ENCODE data around the gene TMEM116.

- TF ChIP-seq CTCF (IDR thresholded peaks at IDR 0.05), result no peak
- no peak for TF ChIP-seq POLR2A (IDR thresholded peaks at IDR 0.05)
These were observed 7.3 kb downstream of the TMEM116 start for GRCh38 chr12:112005419-112006395.
